Daoy (cell line): ENCODE measurements around the gene CST6. TPM values are rescaled to one million over a fixed set of nuclear protein-coding genes. Genes with fewer than 3 reads are reported as not detected.
"Not testable (repeated sequence)": the region's sequence is repeated elsewhere in the genome, so short reads cannot be mapped to it uniquely, and the experiment has no call there.

ENCODE experiments used
- DNase-seq: peaks from one replicate; pipeline ENCODE4 v3.0.0-alpha.2; 2015; ENCODE audit warnings: low read depth
- total RNA-seq: library from RNA; depleted of rRNA; stranded (reverse); fragments of >200 nt; shearing (Covaris generic); gene quantifications from 2 replicates; pipeline ENCODE4 v1.2.3, GENCODE V29; 2014

Gene CST6
- total RNA-seq, 1 experiment from 2014 or later, result not detected

GRCh38 chr11:65983589-65983987, 28.2 kb upstream of the CST6 start:
- DNase-seq, result no peak

GRCh38 chr11:65987336-65987735, 24.5 kb upstream of the CST6 start:
- no peak for DNase-seq

- DNase-seq, result peak; percentile 92
Measured at GRCh38 chr11:65988791-65989592, 22.8 kb upstream of the CST6 start.

GRCh38 chr11:65992056-65992455, 19.8 kb upstream of the CST6 start:
- no peak for DNase-seq

GRCh38 chr11:65997286-65997685, 14.5 kb upstream of the CST6 start:
- no peak for DNase-seq

GRCh38 chr11:66001942-66002647, 9.7 kb upstream of the CST6 start, which contains the start of the genes BANF1 and EIF1AD:
TSS of gene BANF1 (plus strand) at chr11:66002503. CDS start at chr11:66003251, 748 bp downstream.
TSS of gene EIF1AD (minus strand) at chr11:66002157. CDS start at chr11:66000389, 1,768 bp downstream.
- peak; percentile 97 for DNase-seq

GRCh38 chr11:66002648-66003225, 9.1 kb upstream of the CST6 start:
- DNase-seq, result no peak

- DNase-seq, result no peak
Measured at GRCh38 chr11:66003291-66003690, 8.5 kb upstream of the CST6 start.

- DNase-seq, result no peak
Measured at GRCh38 chr11:66004186-66004585, 7.6 kb upstream of the CST6 start.

GRCh38 chr11:66006134-66006890, 5.5 kb upstream of the CST6 start:
- DNase-seq, result no peak

- DNase-seq, result no peak
Measured at GRCh38 chr11:66006891-66007176, 5.0 kb upstream of the CST6 start.

- DNase-seq, result no peak
Measured at GRCh38 chr11:66007201-66007634, 4.6 kb upstream of the CST6 start.

GRCh38 chr11:66008095-66008467, 3.7 kb upstream of the CST6 start:
- no peak for DNase-seq

- DNase-seq, result no peak
Measured at GRCh38 chr11:66008468-66009101, 3.2 kb upstream of the CST6 start.

GRCh38 chr11:66010036-66010435, 1.8 kb upstream of the CST6 start:
- DNase-seq, result not testable (repeated sequence)

GRCh38 chr11:66011239-66011784, 496 bp upstream of the CST6 start:
- peak; percentile 73 for DNase-seq

- DNase-seq, result no peak
Measured at GRCh38 chr11:66012371-66012945, 650 bp downstream of the CST6 start.

- no peak for DNase-seq
Measured at GRCh38 chr11:66012946-66013761, 1.3 kb downstream of the CST6 start.

- no peak for DNase-seq
Measured at GRCh38 chr11:66013762-66014100, 1.9 kb downstream of the CST6 start.

- no peak for DNase-seq
Measured at GRCh38 chr11:66014804-66015453, 3.1 kb downstream of the CST6 start.
